Calu3 (cell line): ENCODE data around the gene RTRAF. TPM values are rescaled to one million over a fixed set of nuclear protein-coding genes. Genes with fewer than 3 reads are reported as not detected.
A peak's percentile ranks its signal among the peaks of the same experiment; 100 is the strongest.

Experiments used
- BruUV-seq: library from RNA; stranded (reverse); fragments of 400-500 nt; replicated peaks from 2 replicates; lab custom pipeline; 2021; lab: Mats Ljungman, UMichigan
- CTCF ChIA-PET: fragments of 300-600 bp; sonication (Branson Sonifier 250); formaldehyde crosslinking; loops from one replicate; lab custom pipeline; 2022; ENCODE audit warnings: antibody characterized with exemption; lab: Charles Lee
- DNase-seq: peaks from one replicate; pipeline ENCODE4 v3.0.0; 2022
- H3K27ac Mint-ChIP-seq: one replicate; pipeline ENCODE4 v1.8.0; 2022; ENCODE audit warnings: mixed read lengths; ENCODE audit not compliant: unreplicated experiment
- H3K27me3 Mint-ChIP-seq: one replicate; pipeline ENCODE4 v1.8.0; 2022; ENCODE audit warnings: mixed read lengths; ENCODE audit not compliant: unreplicated experiment
- H3K36me3 Mint-ChIP-seq: one replicate; pipeline ENCODE4 v1.8.0; 2022; ENCODE audit warnings: mild to moderate bottlenecking, moderate library complexity, mixed read lengths; ENCODE audit not compliant: insufficient read depth, unreplicated experiment
- H3K4me1 Mint-ChIP-seq: one replicate; pipeline ENCODE4 v1.8.0; 2022; ENCODE audit warnings: mild to moderate bottlenecking, low read depth, mixed read lengths; ENCODE audit not compliant: unreplicated experiment
- H3K4me3 Mint-ChIP-seq: one replicate; pipeline ENCODE4 v1.8.0; 2022; ENCODE audit warnings: mild to moderate bottlenecking, low read depth, moderate library complexity, mixed read lengths; ENCODE audit not compliant: unreplicated experiment
- H3K9me3 Mint-ChIP-seq: one replicate; pipeline ENCODE4 v1.8.0; 2022; ENCODE audit warnings: low read depth, mixed read lengths; ENCODE audit not compliant: unreplicated experiment
- intact Hi-C: fragments of 100-400 bp; cut with micrococcal nuclease; formaldehyde crosslinking; loops from one replicate; pipeline ENCODE4 v1.10.0; 2022; ENCODE audit not compliant: unreplicated experiment
- total RNA-seq: library from RNA; stranded (reverse); gene quantifications from 2 replicates; pipeline ENCODE4 v1.2.3, GENCODE V29; 2022
- TF ChIP-seq, protein P1 (sequence below): fragments of 200-600 bp; IDR thresholded peaks from one replicate; pipeline ENCODE4 v1.8.0; 2022; ENCODE audit warnings: antibody characterized with exemption; ENCODE audit not compliant: unreplicated experiment

RTRAF gene
- total RNA-seq, 1 experiment from 2014 or later, result 164 TPM

- H3K27ac Mint-ChIP-seq, result no peak overlapping the region
- no peak overlapping the region for H3K4me3 Mint-ChIP-seq
- TF ChIP-seq, protein P1, sequence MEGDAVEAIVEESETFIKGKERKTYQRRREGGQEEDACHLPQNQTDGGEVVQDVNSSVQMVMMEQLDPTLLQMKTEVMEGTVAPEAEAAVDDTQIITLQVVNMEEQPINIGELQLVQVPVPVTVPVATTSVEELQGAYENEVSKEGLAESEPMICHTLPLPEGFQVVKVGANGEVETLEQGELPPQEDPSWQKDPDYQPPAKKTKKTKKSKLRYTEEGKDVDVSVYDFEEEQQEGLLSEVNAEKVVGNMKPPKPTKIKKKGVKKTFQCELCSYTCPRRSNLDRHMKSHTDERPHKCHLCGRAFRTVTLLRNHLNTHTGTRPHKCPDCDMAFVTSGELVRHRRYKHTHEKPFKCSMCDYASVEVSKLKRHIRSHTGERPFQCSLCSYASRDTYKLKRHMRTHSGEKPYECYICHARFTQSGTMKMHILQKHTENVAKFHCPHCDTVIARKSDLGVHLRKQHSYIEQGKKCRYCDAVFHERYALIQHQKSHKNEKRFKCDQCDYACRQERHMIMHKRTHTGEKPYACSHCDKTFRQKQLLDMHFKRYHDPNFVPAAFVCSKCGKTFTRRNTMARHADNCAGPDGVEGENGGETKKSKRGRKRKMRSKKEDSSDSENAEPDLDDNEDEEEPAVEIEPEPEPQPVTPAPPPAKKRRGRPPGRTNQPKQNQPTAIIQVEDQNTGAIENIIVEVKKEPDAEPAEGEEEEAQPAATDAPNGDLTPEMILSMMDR, result no peak
- BruUV-seq, result no TSS peak
- CTCF ChIA-PET, result no interaction called here
- peaks cover 4% of the 10 kb centered on the region for H3K36me3 Mint-ChIP-seq
- H3K27me3 Mint-ChIP-seq, result peaks cover 19% of the 10 kb centered on the region
- no peaks in the 10 kb centered on the region for H3K4me1 Mint-ChIP-seq
- DNase-seq, result no peak
- intact Hi-C loops, result no loop called here
- H3K9me3 Mint-ChIP-seq, result no peaks in the 10 kb centered on the region
Observed at GRCh38 chr14:52012635-52013034, 23.3 kb downstream of the RTRAF start.

DNA sequence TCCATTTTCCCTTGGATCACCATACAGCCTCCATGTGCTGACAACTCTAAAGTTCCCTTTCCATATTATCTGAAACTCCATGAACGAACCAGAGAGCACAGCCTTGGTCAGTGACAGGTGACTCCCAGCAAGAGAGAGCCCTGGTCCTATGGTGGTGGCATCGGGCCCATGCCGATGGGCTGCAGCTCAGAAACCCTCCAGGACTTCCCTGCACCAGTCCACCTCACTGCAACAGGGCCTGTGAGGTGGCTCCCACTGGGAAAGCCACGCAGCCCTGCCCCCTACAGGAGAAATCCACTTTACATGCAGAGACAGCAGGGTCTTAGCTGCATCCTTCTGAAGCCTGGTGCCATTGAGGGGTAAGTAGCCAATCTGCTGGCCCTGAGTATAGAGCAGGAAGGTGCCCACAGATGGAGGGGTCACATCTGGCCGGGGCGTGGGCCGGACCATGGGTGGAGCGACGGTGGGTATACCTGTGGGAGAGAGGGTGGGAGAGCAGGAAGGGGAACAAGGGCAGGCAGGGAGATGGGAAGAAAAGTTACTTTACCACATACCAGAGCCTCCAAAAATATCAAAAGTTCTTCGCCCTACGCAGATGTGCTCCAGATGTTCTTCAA lies 24.7 kb downstream of the RTRAF start:
- H3K4me1 Mint-ChIP-seq, result peaks cover 10% of the 10 kb centered on the region
- no peak overlapping the region for H3K27ac Mint-ChIP-seq
- H3K27me3 Mint-ChIP-seq, result peaks cover 20% of the 10 kb centered on the region
- H3K4me3 Mint-ChIP-seq, result no peak overlapping the region
- H3K36me3 Mint-ChIP-seq, result peaks cover 4% of the 10 kb centered on the region
- BruUV-seq, result no TSS peak
- TF ChIP-seq, protein P1, result no peak
- CTCF ChIA-PET, result no interaction called here
- H3K9me3 Mint-ChIP-seq, result no peaks in the 10 kb centered on the region
- intact Hi-C loops, result no loop called here
- DNase-seq, result peak; percentile 10

DNA sequence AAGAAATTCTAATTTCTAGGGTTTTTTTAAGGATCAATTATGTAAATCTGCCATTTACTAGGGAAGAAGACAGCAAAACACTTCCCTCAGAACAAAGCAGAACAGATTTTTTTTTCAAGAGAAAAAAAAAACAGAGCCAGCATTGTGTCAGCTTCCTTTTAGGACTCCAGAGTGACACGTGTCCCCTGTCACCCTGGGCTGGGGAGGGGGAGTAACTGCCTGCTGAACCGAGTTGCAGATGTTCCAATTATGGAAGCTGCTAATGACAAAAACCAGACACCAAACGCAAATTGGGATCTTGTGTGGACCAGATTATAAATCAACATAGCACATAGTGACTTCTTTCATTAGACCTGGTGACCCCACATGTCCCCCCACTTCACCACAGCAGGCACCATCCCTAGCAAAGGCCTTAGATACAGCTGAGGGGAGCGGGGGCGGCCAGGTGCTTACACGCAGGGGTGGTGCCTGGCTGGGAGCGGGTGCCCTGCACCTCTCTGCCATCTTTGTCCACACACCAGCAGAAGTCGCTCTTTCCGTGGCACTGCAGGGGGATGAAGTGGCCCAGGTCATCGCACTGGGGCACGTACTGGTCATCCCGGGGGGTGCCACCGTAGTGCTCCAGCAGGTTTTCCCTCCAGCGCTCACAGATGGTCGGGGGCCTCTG lies 25.4 kb downstream of the RTRAF start:
- TF ChIP-seq, protein P1, result no peak
- H3K9me3 Mint-ChIP-seq, result no peaks in the 10 kb centered on the region
- H3K4me1 Mint-ChIP-seq, result peaks cover 11% of the 10 kb centered on the region
- peaks cover 20% of the 10 kb centered on the region for H3K27me3 Mint-ChIP-seq
- CTCF ChIA-PET, result no interaction called here
- DNase-seq, result no peak
- peaks cover 4% of the 10 kb centered on the region for H3K36me3 Mint-ChIP-seq
- no peak overlapping the region for H3K4me3 Mint-ChIP-seq
- no TSS peak for BruUV-seq
- intact Hi-C loops, result no loop called here
- H3K27ac Mint-ChIP-seq, result no peak overlapping the region

GRCh38 chr14:52015411-52016030 lies 26.2 kb downstream of the RTRAF start:
- Mint-ChIP-seq H3K27me3 (peaks cover 20% of the 10 kb centered on the region), H3K9me3 (no peaks in the 10 kb centered on the region), H3K4me3 (no peak overlapping the region), H3K36me3 (peaks cover 4% of the 10 kb centered on the region), H3K27ac (no peak overlapping the region), H3K4me1 (peaks cover 19% of the 10 kb centered on the region)
- no peak for DNase-seq
- intact Hi-C loops, result no loop called here
- CTCF ChIA-PET, result no interaction called here
- no TSS peak for BruUV-seq
- TF ChIP-seq, protein P1, result peak; percentile 20
